ENCODE measurements around the gene PRSS1. TPM values are rescaled to one million over a fixed set of nuclear protein-coding genes. Genes with fewer than 3 reads are reported as not detected.

PRSS1 gene
- total RNA-seq, 1 donor from 2014 or later: not detected

DNA sequence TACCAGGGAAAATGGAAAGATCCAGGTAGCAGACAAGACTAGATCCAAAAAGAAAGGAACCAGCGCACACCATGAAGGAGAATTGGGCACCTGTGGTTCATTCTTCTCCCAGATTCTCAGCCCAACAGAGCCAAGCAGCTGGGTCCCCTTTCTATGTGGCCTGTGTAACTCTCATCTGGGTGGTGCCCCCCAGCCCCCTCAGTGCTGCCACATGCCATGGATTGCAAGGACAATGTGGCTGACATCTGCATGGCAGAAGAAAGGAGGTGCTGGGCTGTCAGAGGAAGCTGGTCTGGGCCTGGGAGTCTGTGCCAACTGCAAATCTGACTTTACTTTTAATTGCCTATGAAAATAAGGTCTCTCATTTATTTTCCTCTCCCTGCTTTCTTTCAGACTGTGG lies 42.9 kb downstream of the PRSS1 start:
- Histone ChIP-seq H3K9me3 (ENCODE audit: low read depth) (no peaks in the 10 kb centered on the region), H3K4me2 (no peak overlapping the region), H3K9ac (no peak overlapping the region), H2AFZ (replicated peaks) (no peak overlapping the region), H3K27me3 (peaks cover 34% of the 10 kb centered on the region), H3K36me3 (no peaks in the 10 kb centered on the region), H3K4me1 (peaks cover 7% of the 10 kb centered on the region), H3K27ac (no peak overlapping the region), H3F3A (ENCODE audit: low read depth) (no peaks in the 10 kb centered on the region), H3K4me3 (no peak overlapping the region), H3K79me2 (ENCODE audit: low read depth) (no peaks in the 10 kb centered on the region), H4K20me1 (ENCODE audit: low read depth) (no peaks in the 10 kb centered on the region)
- Mint-ChIP-seq H3K36me3 (no peaks in the 10 kb centered on the region), H3K27ac (no peak overlapping the region), H3K9me3 (peaks cover 2% of the 10 kb centered on the region), H3K4me1 (peaks cover 8% of the 10 kb centered on the region), H3K4me3 (no peak overlapping the region), H3K27me3 (ENCODE audit: insufficient read depth, low read depth) (peaks cover 35% of the 10 kb centered on the region)
- no peak for DNase-seq (ENCODE audit: low spot score)
- TF ChIP-seq, protein P1, sequence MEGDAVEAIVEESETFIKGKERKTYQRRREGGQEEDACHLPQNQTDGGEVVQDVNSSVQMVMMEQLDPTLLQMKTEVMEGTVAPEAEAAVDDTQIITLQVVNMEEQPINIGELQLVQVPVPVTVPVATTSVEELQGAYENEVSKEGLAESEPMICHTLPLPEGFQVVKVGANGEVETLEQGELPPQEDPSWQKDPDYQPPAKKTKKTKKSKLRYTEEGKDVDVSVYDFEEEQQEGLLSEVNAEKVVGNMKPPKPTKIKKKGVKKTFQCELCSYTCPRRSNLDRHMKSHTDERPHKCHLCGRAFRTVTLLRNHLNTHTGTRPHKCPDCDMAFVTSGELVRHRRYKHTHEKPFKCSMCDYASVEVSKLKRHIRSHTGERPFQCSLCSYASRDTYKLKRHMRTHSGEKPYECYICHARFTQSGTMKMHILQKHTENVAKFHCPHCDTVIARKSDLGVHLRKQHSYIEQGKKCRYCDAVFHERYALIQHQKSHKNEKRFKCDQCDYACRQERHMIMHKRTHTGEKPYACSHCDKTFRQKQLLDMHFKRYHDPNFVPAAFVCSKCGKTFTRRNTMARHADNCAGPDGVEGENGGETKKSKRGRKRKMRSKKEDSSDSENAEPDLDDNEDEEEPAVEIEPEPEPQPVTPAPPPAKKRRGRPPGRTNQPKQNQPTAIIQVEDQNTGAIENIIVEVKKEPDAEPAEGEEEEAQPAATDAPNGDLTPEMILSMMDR (IDR thresholded peaks at IDR 0.05): no peak
- TF ChIP-seq EZH2 (IDR thresholded peaks at IDR 0.05) (no peak), EZH2phosphoT487 (IDR thresholded peaks at IDR 0.05) (no peak)

DNA sequence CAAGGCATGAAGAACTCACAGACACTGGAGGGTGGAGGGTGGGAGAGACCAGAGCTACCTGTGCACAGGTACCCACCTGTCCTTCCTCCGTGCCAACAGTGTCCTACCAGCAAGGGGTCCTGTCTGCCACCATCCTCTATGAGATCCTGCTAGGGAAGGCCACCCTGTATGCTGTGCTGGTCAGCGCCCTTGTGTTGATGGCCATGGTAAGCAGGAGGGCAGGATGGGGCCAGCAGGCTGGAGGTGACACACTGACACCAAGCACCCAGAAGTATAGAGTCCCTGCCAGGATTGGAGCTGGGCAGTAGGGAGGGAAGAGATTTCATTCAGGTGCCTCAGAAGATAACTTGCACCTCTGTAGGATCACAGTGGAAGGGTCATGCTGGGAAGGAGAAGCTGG lies 43.3 kb downstream of the PRSS1 start:
- Mint-ChIP-seq H3K4me3 (no peak overlapping the region), H3K27me3 (ENCODE audit: insufficient read depth, low read depth) (peaks cover 39% of the 10 kb centered on the region), H3K9me3 (peaks cover 2% of the 10 kb centered on the region), H3K4me1 (peaks cover 9% of the 10 kb centered on the region), H3K36me3 (no peaks in the 10 kb centered on the region), H3K27ac (no peak overlapping the region)
- Histone ChIP-seq H3K36me3 (no peaks in the 10 kb centered on the region), H3K9ac (no peak overlapping the region), H2AFZ (replicated peaks) (no peak overlapping the region), H3K4me1 (peaks cover 8% of the 10 kb centered on the region), H3K4me2 (no peak overlapping the region), H3F3A (ENCODE audit: low read depth) (no peaks in the 10 kb centered on the region), H3K79me2 (ENCODE audit: low read depth) (no peaks in the 10 kb centered on the region), H3K9me3 (ENCODE audit: low read depth) (no peaks in the 10 kb centered on the region), H3K27ac (no peak overlapping the region), H3K27me3 (peaks cover 38% of the 10 kb centered on the region), H4K20me1 (ENCODE audit: low read depth) (no peaks in the 10 kb centered on the region), H3K4me3 (no peak overlapping the region)
- no peak for DNase-seq (ENCODE audit: low spot score)
- TF ChIP-seq EZH2phosphoT487 (IDR thresholded peaks at IDR 0.05) (no peak), EZH2 (IDR thresholded peaks at IDR 0.05) (no peak)
- TF ChIP-seq, protein P1 (IDR thresholded peaks at IDR 0.05): no peak

DNA sequence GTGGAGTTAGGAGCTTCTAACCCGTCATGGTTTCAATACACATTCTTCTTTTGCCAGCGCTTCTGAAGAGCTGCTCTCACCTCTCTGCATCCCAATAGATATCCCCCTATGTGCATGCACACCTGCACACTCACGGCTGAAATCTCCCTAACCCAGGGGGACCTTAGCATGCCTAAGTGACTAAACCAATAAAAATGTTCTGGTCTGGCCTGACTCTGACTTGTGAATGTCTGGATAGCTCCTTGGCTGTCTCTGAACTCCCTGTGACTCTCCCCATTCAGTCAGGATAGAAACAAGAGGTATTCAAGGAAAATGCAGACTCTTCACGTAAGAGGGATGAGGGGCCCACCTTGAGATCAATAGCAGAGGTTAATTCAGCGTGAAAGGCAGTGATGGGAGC lies 43.9 kb downstream of the PRSS1 start:
- Mint-ChIP-seq H3K9me3 (peaks cover 2% of the 10 kb centered on the region), H3K27ac (no peak overlapping the region), H3K27me3 (ENCODE audit: insufficient read depth, low read depth) (peaks cover 43% of the 10 kb centered on the region), H3K4me3 (no peak overlapping the region), H3K4me1 (peaks cover 15% of the 10 kb centered on the region), H3K36me3 (no peaks in the 10 kb centered on the region)
- no peak overlapping the region for H3K27ac ChIP-seq
- no peak overlapping the region for H3K4me2 ChIP-seq
- H3K4me3 ChIP-seq: no peak overlapping the region
- H3K36me3 ChIP-seq: no peaks in the 10 kb centered on the region
- H3K27me3 ChIP-seq: peaks cover 44% of the 10 kb centered on the region
- TF ChIP-seq, protein P1 (IDR thresholded peaks at IDR 0.05): no peak
- TF ChIP-seq EZH2 (IDR thresholded peaks at IDR 0.05) (no peak), EZH2phosphoT487 (IDR thresholded peaks at IDR 0.05) (no peak)
- no peaks in the 10 kb centered on the region for H3K79me2 ChIP-seq (ENCODE audit: low read depth)
- H3F3A ChIP-seq (ENCODE audit: low read depth): no peaks in the 10 kb centered on the region
- no peaks in the 10 kb centered on the region for H4K20me1 ChIP-seq (ENCODE audit: low read depth)
- no peaks in the 10 kb centered on the region for H3K9me3 ChIP-seq (ENCODE audit: low read depth)
- no peak overlapping the region for H2AFZ ChIP-seq (replicated peaks)
- no peak for DNase-seq (ENCODE audit: low spot score)
- H3K9ac ChIP-seq: no peak overlapping the region
- peaks cover 13% of the 10 kb centered on the region for H3K4me1 ChIP-seq
